Body of pancreas (tissue), 4 donors: ENCODE measurements around the gene MRPL10.

ENCODE experiments used
- POLR2A ChIP-seq, 3 donors: fragments of 450-650 bp; IDR thresholded peaks; one replicate each; pipeline ENCODE4 v1.6.1; 2016; ENCODE audit warnings: antibody characterized with exemption in 3 of 3, mild to moderate bottlenecking in 2 of 3
- TF ChIP-seq, protein P1 (sequence below), 7 experiments: fragments of 450-650 bp in 4 of 7; fragments of 200-600 bp in 3 of 7; sonication (generic) in 3 of 7; IDR thresholded peaks; one replicate each; pipeline ENCODE4 v1.5.1; 2016 to 2019; ENCODE audit warnings: antibody characterized with exemption in 7 of 7

DNA sequence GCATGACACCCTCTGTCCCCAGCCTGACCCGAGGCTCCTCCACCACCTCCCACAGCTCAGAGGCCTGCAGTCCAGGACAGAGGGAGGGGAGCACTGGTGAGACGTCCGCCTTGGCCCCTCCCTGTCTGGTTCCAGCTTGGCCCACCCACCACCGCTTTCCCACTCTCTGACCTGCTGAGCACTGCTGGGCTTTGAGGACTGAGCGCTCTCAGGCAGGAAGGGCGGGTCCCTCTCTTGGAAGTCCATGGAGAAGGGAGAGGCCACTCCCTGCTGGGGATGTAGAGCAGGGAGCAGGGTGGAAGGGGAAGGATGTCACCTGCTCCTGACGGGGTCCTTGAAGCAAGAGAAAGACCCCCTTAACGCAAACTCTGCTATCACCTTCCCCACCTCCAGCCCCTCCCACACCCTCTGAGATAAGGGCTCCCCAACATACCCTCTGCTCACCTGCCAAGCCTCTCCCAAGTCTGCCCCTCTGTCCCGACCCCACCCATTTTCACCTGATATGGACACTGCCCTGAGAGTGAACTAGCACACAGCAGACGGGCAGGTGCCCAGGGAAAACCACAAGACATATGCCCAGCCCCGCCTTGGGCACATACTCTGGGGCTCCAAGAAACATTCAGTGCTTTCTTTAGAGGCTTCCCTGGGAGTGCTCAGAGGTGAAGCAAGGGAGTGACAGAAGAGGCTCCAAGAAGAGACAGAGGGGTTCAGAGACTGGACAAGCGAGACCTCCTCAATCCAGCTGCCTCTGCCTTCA lies 11.1 kb downstream of the MRPL10 start:
- TF ChIP-seq, protein P1, sequence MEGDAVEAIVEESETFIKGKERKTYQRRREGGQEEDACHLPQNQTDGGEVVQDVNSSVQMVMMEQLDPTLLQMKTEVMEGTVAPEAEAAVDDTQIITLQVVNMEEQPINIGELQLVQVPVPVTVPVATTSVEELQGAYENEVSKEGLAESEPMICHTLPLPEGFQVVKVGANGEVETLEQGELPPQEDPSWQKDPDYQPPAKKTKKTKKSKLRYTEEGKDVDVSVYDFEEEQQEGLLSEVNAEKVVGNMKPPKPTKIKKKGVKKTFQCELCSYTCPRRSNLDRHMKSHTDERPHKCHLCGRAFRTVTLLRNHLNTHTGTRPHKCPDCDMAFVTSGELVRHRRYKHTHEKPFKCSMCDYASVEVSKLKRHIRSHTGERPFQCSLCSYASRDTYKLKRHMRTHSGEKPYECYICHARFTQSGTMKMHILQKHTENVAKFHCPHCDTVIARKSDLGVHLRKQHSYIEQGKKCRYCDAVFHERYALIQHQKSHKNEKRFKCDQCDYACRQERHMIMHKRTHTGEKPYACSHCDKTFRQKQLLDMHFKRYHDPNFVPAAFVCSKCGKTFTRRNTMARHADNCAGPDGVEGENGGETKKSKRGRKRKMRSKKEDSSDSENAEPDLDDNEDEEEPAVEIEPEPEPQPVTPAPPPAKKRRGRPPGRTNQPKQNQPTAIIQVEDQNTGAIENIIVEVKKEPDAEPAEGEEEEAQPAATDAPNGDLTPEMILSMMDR (IDR thresholded peaks at IDR 0.05) = no peak
- TF ChIP-seq POLR2A (IDR thresholded peaks at IDR 0.05) = no peak
